ENCODE data around the gene IL17B.

Gene IL17B

GRCh38 chr5:149386166-149386565, 7.1 kb upstream of the IL17B start:
- no peak overlapping the region for H3K27ac ChIP-seq

GRCh38 chr5:149383399-149383798, 4.3 kb upstream of the IL17B start:
- TF ChIP-seq ZFX (IDR thresholded peaks at IDR 0.05) (no peak), CTCF (conservative IDR thresholded peaks at IDR 0.05) (no peak)
- H3K27ac ChIP-seq, result no peak overlapping the region

More at GRCh38 chr5:149386166-149386565, 7.1 kb upstream of the IL17B start:
- TF ChIP-seq ZFX (IDR thresholded peaks at IDR 0.05) (no peak), CTCF (conservative IDR thresholded peaks at IDR 0.05) (no peak)

GRCh38 chr5:149382517-149383220, 3.6 kb upstream of the IL17B start:
- TF ChIP-seq CTCF (conservative IDR thresholded peaks at IDR 0.05), result no peak
- TF ChIP-seq ZFX (IDR thresholded peaks at IDR 0.05), result no peak
- no peak overlapping the region for H3K27ac ChIP-seq

GRCh38 chr5:149381986-149382338, 2.9 kb upstream of the IL17B start:
- H3K27ac ChIP-seq, result no peak overlapping the region
- TF ChIP-seq ZFX (IDR thresholded peaks at IDR 0.05) (no peak), CTCF (conservative IDR thresholded peaks at IDR 0.05) (peak; percentile 96)

GRCh38 chr5:149381261-149381985, 2.3 kb upstream of the IL17B start:
- no peak overlapping the region for H3K27ac ChIP-seq
- TF ChIP-seq CTCF (conservative IDR thresholded peaks at IDR 0.05) (no peak), ZFX (IDR thresholded peaks at IDR 0.05) (no peak)

- TF ChIP-seq CTCF (conservative IDR thresholded peaks at IDR 0.05), result no peak
- no peak for TF ChIP-seq ZFX (IDR thresholded peaks at IDR 0.05)
- no peak overlapping the region for H3K27ac ChIP-seq
Observed at GRCh38 chr5:149380466-149381121, 1.5 kb upstream of the IL17B start.

- H3K27ac ChIP-seq, result no peak overlapping the region
- no peak for TF ChIP-seq CTCF (conservative IDR thresholded peaks at IDR 0.05)
- no peak for TF ChIP-seq ZFX (IDR thresholded peaks at IDR 0.05)
Observed at GRCh38 chr5:149379818-149380374, 804 bp upstream of the IL17B start.
